Pons (tissue), 1 donor: ENCODE data around the gene AP1B1.
"Not testable (repeated sequence)": the region's sequence is repeated elsewhere in the genome, so short reads cannot be mapped to it uniquely, and the experiment has no call there.

ENCODE experiments used
- DNase-seq: peaks from one replicate; pipeline ENCODE4 v3.0.0-alpha.2; 2016; ENCODE audit warnings: low spot score

Gene AP1B1

DNA sequence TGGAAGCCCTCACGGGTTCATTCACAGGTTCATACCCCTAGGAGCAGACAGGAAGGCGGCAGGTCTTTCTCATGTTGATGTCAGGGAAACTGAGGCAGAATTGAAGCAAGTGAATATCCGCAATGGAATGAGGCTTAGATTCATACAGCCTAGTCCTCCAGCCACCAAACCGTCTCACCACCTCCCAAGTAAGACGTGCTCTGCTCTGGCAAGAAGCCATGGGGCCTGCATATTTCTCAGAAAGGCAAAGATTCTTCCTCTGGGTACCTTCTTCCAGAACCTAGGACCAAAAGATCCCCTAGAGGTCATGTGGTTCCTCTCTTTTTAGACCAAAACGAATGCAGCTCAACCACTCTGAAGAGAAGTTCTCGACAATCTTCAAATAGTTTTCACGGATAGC lies 1.7 kb downstream of the AP1B1 start:
- no peak for DNase-seq

DNA sequence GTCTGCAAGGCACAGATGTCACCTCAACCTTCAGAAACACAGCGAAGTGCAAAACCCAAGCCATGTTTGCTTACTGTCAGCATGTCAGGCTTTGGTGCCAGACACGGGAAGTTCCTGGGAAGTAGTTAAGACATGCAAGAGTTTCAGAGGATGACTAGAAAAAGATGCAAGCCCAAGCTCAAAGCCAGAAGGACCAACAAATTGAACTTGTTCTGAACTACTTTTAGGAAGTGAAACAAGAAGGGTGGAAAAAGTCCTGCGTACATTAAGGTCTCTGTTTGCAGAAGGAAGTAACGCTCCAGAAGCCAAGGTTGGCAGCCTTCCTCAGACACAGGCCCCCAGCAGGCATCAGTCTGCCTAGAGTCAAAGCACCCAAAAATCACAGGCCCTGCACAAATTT lies 2.6 kb downstream of the AP1B1 start:
- DNase-seq: peak; percentile 88

DNA sequence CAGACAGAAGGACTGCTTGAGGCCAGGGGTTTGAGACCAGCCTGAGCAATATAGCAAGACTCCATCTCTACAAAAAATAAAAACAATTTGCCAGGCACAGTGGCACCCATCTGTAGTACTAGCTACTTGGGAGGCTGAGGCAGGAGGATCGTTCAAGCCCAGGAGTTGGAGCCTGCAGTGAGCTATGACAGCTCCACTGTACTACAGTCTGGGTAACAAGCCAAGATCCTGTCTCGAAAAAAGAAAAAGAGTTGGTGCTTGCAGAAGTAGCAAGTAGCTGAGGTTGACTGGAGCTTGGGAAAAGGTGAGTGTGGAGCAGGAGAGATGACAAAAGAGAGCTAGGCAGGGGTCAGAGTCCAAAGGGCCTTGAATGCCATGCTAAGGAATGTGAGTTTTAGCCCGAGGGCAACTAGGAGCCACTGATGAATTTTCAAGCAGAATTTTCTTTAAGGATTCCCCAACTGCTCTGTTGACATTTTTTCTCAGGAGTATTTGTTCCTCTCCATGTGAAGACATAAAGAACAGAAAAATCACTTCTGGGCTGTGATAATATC lies 3.1 kb downstream of the AP1B1 start:
- no peak for DNase-seq

DNA sequence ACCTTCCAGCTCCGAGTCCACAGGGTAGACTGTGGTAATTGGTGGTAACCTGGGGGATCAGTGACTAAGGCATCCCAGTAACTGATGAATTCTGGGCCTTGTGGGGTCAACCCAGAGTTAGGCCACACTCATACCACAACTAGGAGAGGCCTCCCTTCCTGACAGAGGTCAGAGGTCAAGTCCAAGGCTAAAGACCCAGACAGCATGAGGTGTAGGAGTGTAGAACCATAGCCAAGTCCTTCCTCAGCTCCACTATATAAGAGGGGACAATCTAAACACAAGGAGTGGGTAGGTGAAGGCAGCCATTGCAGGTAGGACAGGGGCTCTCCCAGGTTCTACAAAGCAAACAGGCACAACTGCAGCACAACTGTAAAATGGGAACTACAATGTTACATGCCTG lies 4.6 kb downstream of the AP1B1 start:
- no peak for DNase-seq

DNA sequence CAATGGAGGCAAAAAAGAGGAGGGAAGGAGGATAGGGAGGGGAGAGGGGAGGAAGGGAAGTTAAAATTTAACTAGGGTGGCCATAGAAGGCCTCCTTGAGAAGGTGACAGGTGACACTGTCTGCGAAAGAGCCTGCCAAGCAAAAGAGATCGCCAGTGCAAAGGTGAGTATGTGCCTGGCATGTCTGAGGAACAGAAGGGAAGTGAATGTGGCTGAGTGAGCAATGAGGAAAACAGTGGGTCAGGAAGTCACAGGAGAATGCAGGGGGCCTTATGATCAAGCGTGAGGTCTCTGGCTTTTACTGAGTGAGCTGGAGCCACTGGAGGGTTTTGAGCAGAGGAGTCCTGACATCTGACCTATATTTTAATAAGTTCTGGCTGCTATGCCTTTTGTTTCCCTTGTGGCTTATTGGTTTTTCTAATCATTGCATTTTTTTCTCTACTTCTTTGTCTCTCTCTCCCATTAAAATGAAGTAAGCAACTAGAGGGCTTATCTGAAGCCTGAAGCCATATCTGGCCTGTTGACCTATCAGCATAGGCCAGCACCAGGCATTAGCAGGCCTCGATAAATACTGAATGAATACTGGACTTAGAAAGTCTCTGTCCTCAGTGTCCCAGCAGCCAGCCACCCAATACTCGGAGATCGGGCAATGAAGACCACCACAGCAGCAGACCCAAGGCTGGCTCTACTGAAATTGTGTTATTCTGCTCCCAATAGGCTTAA lies 5.6 kb downstream of the AP1B1 start:
- DNase-seq: no peak

DNA sequence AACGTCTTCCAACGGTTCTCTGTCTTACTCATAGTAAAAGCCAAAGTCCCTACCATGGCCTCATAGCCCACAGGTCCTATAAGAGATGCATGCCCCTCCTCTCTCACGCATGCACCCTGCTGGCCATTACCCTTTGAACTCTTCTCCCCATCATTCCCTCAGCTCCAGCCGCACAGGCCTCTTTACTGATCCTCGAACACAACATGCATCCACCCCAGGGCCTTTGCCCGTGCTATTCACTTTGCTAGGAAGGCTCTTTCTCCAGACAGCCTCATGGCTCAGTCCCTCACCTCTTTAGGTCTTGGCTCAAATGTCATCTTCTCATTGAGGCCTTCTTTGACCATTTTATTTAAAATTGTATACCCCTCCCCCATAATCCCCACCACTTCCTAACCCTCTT lies 7.5 kb downstream of the AP1B1 start:
- no peak for DNase-seq

DNA sequence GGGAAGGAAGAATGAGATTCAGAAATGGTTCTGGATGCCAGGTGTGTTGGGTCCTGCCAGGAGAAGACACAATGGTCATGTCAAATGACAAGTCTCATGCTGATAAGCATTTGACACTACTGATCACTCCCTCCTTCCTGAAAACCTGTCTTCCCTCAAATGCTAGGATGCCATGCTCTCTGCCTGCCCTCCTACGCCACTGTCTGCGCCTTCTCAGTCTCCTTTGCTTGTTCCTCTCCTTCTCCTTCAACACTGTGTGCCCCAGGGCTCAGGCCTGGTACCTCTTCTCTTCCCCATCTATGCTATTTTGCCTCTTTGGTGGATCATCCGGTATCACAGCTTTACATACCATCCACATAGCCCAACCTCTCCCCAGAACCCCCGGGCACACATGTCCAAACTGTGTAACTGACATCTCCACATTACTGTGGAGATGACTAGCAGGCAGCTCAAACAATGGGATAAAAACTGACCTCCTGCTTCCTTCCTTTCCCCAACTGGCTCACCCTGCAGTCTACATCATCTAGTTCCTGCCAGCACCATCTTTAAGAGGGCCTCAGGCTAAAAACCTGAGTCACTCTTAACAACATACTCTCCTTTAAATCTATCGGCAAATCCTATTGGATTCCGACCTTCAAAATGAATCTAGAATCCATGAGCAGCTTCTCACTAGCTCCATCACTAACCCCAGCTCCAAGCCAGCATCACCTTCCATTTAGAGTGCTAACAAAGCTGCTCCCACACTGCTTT lies 8.2 kb downstream of the AP1B1 start:
- no peak for DNase-seq

DNA sequence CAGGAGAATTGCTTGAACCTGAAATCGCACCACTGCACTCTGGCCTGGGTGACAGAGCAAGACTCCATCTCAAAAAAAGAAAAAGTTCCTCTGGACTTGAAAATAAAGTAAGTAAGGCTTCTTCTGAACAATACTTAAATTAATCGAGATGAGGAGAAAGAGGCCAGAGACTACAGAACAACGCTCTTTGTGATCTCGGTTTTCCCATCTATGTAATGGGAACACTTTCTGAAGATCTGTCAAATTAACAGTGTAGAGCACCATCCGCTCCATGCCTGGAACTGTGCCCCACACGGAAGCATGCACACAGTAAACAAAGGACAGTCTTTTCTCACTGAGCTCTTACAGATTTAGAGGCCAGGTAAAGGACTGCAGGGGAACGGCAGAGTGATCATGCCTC lies 9.1 kb downstream of the AP1B1 start:
- DNase-seq: no peak

DNA sequence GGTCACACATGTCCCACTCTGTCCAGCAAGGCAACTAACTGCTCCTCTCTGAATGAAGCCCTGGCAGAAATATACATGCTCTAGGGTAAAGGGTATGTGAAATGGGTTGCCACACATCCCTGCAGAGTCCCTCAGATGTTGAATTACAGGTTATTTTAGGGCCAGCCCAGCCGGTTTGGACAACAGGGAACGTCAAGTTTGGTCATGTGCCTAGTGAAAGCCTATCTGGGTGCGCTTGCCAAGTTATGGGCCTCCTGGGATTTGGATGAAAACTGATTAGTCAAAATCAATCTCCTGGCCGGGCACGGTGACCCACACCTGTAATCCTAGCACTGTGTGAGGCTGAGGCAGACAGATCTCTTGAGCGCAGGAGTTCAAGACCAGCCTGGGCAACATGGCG lies 10.4 kb downstream of the AP1B1 start:
- no peak for DNase-seq

DNA sequence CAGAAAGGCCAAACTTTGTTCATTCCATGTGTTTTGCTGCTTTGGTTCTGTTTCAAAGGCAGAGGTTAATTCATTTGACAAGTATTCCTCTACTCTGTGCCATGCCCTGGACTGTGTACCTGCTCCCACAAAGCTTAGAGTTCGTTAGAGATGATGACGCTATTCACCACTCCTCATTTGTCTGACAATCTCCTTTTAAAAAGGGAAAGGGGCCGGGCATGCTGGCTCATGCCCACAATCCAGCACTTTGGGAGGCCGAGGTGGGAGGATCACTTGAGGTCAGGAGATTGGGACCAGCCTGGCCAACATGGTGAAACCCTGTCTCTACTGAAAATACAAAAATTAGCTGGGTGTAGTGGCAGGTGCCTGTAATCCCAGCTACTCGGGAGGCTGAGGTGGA lies 11.7 kb downstream of the AP1B1 start:
- DNase-seq: not testable (repeated sequence)

DNA sequence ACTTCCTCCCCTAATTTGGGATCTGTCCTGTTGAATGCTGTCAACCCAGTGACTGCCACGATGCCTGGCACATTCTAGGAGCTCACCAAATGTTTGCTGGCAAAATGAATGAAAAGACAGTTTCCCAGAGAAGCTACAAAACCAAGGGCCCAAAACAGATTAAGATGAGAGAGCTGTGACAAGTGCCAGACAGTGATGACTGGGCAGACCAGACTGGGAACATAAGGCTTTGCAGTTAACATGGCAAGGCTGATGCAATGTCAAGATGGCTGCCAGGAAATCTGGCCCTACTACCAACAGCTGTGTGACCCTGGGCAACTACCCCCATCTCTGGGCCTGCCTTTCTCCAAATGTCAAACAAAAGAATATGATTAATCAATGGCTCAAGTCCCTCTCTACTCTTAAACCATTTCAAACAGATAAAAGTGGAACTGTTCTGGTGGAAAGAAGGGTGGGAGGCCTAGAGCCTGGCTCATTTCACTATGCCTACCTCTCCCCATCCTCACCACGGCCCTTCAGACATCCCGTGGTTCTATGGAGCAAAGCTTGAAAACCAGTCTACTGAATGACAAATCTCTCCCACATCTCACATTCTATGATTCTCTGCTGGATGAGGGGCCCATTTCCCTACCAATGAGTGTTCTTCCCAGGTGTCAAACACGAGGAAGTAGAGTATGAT lies 12.8 kb downstream of the AP1B1 start:
- no peak for DNase-seq

DNA sequence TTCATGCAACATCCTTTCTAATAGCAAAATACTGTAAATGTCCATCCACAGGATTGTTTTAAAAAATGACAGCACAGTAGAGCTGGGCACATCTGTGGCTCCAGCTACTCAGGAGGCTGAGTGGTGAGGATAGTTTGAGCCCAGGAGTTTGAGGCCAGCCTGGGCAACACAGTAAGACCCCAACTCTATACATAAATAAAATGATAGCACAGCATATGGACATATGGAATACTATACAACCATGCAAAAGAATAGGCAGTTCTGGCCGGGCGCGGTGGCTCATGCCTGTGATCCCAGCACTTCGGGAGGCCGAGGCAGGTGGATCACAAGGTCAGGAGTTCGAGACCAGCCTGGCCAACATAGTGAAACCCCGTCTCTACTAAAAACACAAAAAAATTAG lies 13.6 kb downstream of the AP1B1 start:
- DNase-seq: not testable (repeated sequence)

DNA sequence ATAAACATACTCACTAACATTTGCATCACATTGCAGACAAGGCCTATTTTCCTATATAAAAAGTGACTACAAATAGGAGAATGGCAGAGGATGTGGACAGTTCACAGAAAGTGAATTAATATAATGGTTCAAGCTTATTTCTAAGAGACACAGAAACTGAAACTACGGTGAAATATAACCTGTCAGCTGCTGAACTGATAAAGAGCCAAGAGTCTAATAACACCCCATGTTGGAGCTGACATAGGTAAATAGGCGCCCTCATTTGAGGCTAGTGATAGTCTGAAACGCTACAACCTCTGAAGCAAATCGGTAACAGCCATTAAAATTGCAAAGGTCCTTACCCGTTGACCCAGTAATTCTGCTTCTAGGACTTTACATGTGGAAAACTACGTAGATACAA lies 14.0 kb downstream of the AP1B1 start:
- no peak for DNase-seq

DNA sequence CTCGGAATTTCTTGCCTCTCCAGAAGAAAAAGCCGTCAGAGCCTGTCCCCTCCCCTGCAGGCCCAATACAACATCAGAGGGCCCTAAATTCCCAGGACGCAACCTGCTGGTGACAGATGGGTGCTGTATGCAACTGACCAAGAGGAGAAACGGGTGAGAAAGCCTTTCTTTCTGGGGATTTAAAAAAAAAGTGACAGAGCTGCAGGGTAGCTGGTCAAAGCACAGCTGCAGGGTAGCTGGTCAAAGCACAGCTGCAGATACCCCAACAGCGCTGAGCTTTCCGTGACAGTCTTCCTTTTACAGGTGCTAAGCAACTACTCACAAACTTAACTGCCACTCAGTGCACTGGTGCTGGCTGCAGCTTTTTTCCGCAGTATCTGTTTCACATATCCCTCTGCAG lies 17.8 kb downstream of the AP1B1 start:
- no peak for DNase-seq

DNA sequence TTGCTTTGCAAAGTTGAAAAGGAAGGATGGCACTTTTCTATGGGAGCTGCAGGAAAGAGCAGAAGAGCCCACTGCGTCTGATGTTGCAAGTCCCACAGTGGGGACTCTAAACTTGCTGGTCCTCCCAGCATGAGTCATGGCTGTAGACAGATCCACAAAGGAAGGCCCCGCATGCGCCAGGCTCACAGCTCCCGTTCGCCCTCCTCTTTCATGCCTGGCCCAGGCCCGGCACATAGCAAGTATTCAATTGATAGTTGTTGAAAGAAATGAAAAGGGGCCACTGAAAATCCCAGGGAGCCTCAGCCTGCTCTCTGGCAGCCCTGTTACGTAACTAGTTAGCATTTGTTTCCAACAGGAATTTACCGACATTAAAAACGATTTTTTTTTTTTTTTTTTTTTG lies 18.9 kb downstream of the AP1B1 start:
- peak; percentile 78 for DNase-seq

DNA sequence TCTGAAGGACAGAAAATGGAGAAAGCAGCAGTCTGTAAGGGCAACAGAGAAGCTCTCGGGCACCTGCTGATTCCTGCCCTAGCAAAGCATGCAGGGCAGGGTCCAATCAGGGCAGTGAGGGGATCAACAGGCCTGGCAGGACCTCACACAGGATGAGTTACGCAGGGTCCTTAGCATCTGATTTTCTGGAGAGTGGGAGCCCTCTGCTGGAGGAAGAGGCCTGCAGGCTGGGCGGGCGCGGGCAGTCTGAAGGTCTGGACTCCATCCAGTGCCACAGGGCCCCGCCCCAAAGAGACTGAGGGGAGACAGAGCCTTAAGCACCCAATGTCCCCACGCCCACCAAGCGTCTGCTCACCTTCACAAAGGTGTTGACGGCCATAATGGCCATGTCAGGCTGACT lies 28.9 kb downstream of the AP1B1 start:
- peak; percentile 73 for DNase-seq

DNA sequence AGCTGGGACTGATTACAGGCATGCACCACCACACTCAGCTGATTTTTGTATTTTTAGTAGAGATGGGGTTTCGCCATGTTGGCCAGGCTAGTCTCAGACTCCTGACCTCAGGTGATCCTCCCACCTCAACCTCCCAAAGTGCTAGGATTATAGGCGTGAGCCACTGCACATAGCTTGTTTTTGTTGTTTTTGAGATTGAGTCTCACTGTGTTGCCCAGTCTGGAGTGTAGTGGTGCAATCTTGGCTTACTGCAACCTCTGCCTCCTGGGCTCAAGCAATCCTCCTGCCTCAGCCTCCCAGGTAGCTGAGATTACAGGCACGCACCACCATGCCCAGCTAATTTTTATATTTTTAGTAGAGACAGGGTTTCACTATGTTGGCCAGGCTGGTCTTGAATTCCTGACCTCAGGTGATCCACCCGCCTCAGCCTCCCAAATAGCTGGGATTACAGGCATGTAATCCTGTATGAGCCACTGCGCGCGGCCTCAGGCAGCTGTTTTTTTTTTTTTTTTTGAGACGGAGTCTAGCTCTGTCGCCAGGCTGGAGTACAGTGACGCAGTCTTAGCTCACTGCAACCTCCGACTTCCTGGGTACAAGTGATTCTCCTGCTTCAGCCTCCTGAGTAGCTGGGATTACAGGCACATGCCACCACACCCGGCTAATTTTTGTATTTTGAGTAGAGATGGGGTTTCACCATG lies 31.0 kb downstream of the AP1B1 start:
- not testable (repeated sequence) for DNase-seq

DNA sequence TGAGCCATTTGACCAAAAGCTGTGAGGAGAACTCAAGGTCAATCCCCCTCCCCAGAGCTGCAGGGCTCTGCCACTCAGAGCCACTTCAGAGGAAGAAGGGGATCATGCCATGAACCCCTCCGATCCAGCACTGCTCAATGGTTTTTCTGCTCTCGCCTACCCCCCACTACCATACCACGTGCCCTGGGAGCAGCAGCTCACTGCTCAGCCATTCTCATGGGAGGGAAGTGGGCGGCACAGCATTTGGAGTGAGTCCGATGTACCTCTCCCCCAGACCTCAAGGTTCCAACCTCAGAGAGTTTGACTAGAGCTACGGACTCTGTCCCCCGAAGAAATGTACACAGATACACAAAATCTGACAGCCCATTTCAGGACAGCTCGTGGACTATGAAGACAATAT lies 34.5 kb downstream of the AP1B1 start:
- no peak for DNase-seq

DNA sequence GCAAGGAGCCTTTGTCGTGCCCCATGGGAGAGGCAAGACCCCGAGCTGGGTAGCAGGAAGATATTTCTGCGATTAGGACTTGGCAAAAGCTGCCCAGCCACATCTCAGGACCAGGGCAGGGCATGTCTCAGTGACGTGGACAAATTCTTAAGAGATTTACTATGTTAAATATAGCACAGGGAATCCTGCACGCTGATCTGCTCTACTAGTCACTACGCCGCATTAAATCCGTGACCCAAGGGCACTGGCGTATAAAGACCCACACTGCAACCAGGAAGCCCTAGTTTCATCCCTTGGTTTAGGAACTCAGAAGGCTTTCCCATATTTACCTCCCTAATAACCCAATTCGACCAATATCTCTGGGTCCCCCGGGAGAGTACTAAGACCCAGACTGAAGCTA lies 35.1 kb downstream of the AP1B1 start:
- no peak for DNase-seq

DNA sequence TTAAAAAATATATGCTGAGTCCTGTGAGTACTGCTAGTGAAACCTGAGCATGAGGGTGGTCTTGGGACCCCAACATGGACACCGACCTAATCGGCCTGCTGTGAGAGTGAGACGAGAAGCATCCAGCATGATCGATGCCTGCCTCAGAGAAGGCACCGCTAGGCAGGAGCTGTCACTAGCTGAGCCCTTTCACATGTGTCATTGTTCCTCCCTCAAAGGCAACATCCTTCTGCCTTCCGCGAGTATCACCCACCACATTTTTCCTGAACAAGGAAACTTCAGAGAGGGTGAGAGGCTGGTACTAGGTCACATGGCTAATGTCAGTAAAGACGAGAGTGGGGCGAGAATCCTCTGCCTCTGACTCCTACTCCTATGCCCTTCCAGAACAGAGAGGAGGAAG lies 35.6 kb downstream of the AP1B1 start:
- DNase-seq: peak; percentile 81

DNA sequence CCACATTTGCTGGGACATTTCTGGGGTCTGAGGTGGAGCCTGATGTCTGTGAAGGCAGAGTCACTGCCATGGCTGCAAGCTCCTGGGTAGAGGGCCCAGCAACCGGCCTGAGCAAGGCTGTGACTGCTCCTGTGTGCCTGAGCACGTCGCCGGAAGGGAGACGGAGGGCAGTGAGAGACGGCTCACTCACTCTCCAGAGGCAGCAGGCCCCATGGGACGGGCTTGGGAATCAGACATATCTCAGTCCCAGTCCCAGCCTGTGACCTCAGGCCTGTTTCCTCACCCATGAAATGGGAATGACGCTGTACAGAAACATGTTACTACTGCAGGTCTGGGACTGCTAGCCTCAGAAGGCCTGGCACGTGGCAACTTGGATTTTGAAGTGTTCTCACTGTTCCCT lies 36.5 kb downstream of the AP1B1 start:
- DNase-seq: no peak

DNA sequence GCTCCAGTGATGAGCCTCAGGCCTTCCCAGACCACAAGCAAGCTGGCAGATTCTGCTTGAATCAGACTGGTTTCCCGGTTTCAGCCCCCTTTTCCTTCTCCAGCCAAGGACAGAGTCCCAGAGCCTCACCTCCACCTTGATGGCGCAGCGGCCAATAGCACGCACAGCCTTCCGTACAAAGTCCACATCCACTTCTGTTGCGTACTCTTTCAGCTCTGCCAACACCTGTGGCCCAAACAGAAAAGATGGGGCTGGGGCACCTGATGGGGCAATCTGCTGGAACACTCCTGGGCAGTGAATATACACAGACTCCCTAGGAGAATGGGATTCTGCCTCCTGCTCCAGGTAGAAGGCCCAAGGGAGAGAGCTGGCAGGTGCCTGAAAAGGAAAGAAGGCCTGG lies 37.3 kb downstream of the AP1B1 start:
- no peak for DNase-seq
